Fibroblast of the aortic adventitia (primary cell): ENCODE data around the gene MRGPRX3. TPM values are rescaled to one million over a fixed set of nuclear protein-coding genes. Genes with fewer than 3 reads are reported as not detected.
"Not testable (repeated sequence)": the region's sequence is repeated elsewhere in the genome, so short reads cannot be mapped to it uniquely, and the experiment has no call there.

Experiments used
- DNase-seq: peaks from one replicate; pipeline ENCODE4 v3.0.0-alpha.2; 2010; ENCODE audit warnings: low read depth
- H3K4me3 ChIP-seq: 2 replicates; pipeline ENCODE4 v1.5.1; 2011; ENCODE audit warnings: low read depth, mild to moderate bottlenecking, control low read depth, low read length, moderate library complexity
- CTCF ChIP-seq: IDR thresholded peaks from 2 replicates; pipeline ENCODE4 v1.5.1; 2011; ENCODE audit warnings: mild to moderate bottlenecking, low read length, control low read depth, inconsistent platforms; ENCODE audit not compliant: insufficient read depth
- total RNA-seq: library from RNA; depleted of rRNA; stranded (reverse); fragments of >200 nt; gene quantifications from 2 replicates; pipeline ENCODE4 v1.2.3, GENCODE V29; 2012; ENCODE audit warnings: low replicate concordance

Gene MRGPRX3
- total RNA-seq, 1 donor, result not detected

DNA sequence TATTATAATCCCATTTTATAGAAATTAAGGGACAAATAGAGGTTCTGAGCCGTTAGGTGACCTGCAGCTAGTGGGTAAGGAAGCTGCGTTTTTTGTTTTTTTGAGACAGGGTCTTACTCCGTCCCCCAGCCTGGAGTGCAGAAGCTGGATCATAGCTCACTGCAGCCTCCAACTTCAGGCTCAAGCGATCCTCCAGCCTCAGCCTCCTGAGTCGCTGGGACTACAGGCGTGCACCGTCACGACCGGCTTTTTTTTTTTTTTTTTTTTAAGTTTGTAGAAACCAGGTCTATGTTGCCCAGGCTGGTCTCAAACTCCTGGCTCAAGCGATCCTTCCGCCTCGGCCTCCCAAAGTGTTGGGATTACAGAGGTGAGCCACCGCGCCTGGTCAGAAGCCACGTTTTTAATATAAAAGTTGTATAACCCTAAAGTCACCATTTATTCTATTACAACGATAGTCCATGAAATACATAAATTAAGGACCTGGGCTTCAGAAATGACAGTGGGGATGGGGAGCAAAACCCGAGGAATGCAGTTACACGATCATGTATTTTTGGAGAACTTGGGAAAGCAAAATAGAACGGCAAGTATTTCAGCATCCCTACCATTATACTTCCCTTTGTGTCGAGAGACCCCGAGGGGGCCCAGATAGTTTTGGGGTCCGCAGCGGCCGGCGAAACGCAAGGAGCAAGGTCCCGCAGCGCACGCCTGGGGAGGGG is 27.1 kb upstream of the MRGPRX3 start:
- no peak for TF ChIP-seq CTCF
- DNase-seq, result no peak
- H3K4me3 ChIP-seq, result peak overlapping the region; percentile 93

- peak; percentile 44 for TF ChIP-seq CTCF
- peak within 1 kb of the TSS; percentile 93 for H3K4me3 ChIP-seq
- peak; percentile 67 for DNase-seq
Observed at GRCh38 chr11:18105802-18106574, 26.4 kb upstream of the MRGPRX3 start, which contains the start of gene SAAL1. SAAL1 (minus strand) TSS chr11:18106082; CDS start chr11:18106041, 41 bp downstream.

GRCh38 chr11:18106688-18107087 is 25.7 kb upstream of the MRGPRX3 start:
- TF ChIP-seq CTCF, result no peak
- no peak for DNase-seq
- H3K4me3 ChIP-seq, result no peak overlapping the region

GRCh38 chr11:18108254-18108653 is 24.1 kb upstream of the MRGPRX3 start:
- TF ChIP-seq CTCF, result no peak
- H3K4me3 ChIP-seq, result no peak overlapping the region
- DNase-seq, result no peak

GRCh38 chr11:18111005-18111404 is 21.4 kb upstream of the MRGPRX3 start:
- no peak overlapping the region for H3K4me3 ChIP-seq
- no peak for TF ChIP-seq CTCF
- DNase-seq, result no peak

GRCh38 chr11:18115360-18116127 is 16.8 kb upstream of the MRGPRX3 start:
- peak; percentile 62 for DNase-seq
- TF ChIP-seq CTCF, result peak; percentile 87
- H3K4me3 ChIP-seq, result no peak overlapping the region

GRCh38 chr11:18121331-18121828 is 11.0 kb upstream of the MRGPRX3 start:
- not testable (repeated sequence) for H3K4me3 ChIP-seq, DNase-seq

DNA sequence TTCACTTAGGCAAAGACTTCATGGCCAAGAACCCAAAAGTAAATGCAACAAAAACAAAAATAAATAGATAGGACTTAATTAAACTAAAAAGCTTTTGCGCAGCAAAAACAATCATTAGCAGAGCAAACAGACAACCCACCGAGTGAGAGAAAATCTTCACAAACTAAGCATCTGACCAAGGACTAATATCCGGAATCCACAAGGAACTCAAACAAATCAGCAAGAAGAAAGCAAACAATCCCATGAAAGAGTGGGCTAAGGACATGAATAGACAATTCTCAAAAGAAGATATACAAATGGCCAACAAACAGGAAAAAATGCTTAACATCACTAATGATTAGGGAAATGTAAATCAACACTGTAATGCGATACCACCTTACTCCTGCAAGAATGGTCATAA is 1.3 kb upstream of the MRGPRX3 start:
- DNase-seq, H3K4me3 ChIP-seq: not testable (repeated sequence)
